IMR-90 (cell line): ENCODE results near the gene VCL. TPM values are rescaled to one million over a fixed set of nuclear protein-coding genes. Genes with fewer than 3 reads are reported as not detected.

ENCODE experiments used
- ATAC-seq: fragments of 200-7000 bp; cut with Tn5 transposase; 2 replicates; pipeline ENCODE4 v1.9.1; 2020; ENCODE audit warnings: low read depth, mild to moderate bottlenecking, moderate library complexity
- BruUV-seq: library from RNA; stranded (reverse); fragments of 400-500 nt; replicated peaks from 2 replicates; lab custom pipeline; 2021; lab: Mats Ljungman, UMichigan
- CTCF ChIA-PET: fragments of 300-600 bp; formaldehyde crosslinking; extraction: SDS; loops from one replicate; lab custom pipeline; 2021; ENCODE audit warnings: antibody characterized with exemption; lab: Yijun Ruan, JAX
- POLR2A ChIA-PET: fragments of 300-600 bp; sonication (Branson Sonifier 250); formaldehyde crosslinking; loops from one replicate; lab custom pipeline; 2022; ENCODE audit warnings: antibody characterized with exemption; ENCODE audit not compliant: unreplicated experiment; lab: Charles Lee
- DNase-seq: peaks from one replicate; pipeline ENCODE4 v3.0.0; 2013
- H2AFZ ChIP-seq: replicated peaks from 2 replicates; pipeline ENCODE3; 2013; ENCODE audit warnings: low read length, mild to moderate bottlenecking; ENCODE audit not compliant: poor library complexity
- H2AK5ac ChIP-seq: 2 replicates; pipeline ENCODE4 v1.6.1; 2013; ENCODE audit warnings: low read depth, low read length, inconsistent platforms
- H2AK9ac ChIP-seq: replicated peaks from 2 replicates; pipeline ENCODE3; 2013; ENCODE audit warnings: mild to moderate bottlenecking, low read depth, low read length, moderate library complexity; ENCODE audit not compliant: poor library complexity
- H2BK120ac ChIP-seq: 2 replicates; pipeline ENCODE4 v1.6.1; 2013; ENCODE audit warnings: low read depth, low read length, inconsistent platforms
- H2BK15ac ChIP-seq: 3 replicates; pipeline ENCODE4 v1.6.1; 2013; ENCODE audit warnings: low read depth, low read length, inconsistent platforms
- H2BK20ac ChIP-seq: 2 replicates; pipeline ENCODE4 v1.6.1; 2013; ENCODE audit warnings: low read depth, mild to moderate bottlenecking, inconsistent platforms, low read length, moderate library complexity
- H2BK5ac ChIP-seq: 2 replicates; pipeline ENCODE4 v1.6.1; 2013; ENCODE audit warnings: mild to moderate bottlenecking, low read depth, low read length, inconsistent platforms; ENCODE audit not compliant: poor library complexity, severe bottlenecking
- H3K14ac ChIP-seq: replicated peaks from 2 replicates; pipeline ENCODE4 v1.6.1; 2013; ENCODE audit warnings: low read depth, low read length, inconsistent platforms
- H3K18ac ChIP-seq: 2 replicates; pipeline ENCODE4 v1.6.1; 2013; ENCODE audit warnings: low read depth, low read length, control low read depth
- H3K23ac ChIP-seq: 2 replicates; pipeline ENCODE4 v1.6.1; 2013; ENCODE audit warnings: low read depth, low read length, inconsistent platforms
- H3K27ac ChIP-seq: 2 replicates; pipeline ENCODE4 v1.5.1; 2013; ENCODE audit warnings: mild to moderate bottlenecking, control low read depth, low read length; ENCODE audit not compliant: insufficient read depth
- H3K27me3 ChIP-seq: 2 replicates; pipeline ENCODE4 v1.6.1; 2013; ENCODE audit warnings: low read length; ENCODE audit not compliant: control insufficient read depth, insufficient read depth
- H3K36me3 ChIP-seq: 2 replicates; pipeline ENCODE4 v1.6.1; 2013; ENCODE audit warnings: low read length, mixed read lengths; ENCODE audit not compliant: control insufficient read depth, insufficient read depth
- H3K4ac ChIP-seq: 2 replicates; pipeline ENCODE4 v1.6.1; 2013; ENCODE audit warnings: low read depth, low read length, inconsistent platforms
- H3K4me1 ChIP-seq: 2 replicates; pipeline ENCODE4 v1.6.1; 2013; ENCODE audit warnings: low read length, mixed read lengths; ENCODE audit not compliant: control insufficient read depth, insufficient read depth
- H3K4me2 ChIP-seq: 2 replicates; pipeline ENCODE4 v1.6.1; 2013; ENCODE audit warnings: low read depth, mild to moderate bottlenecking, control low read depth, low read length, moderate library complexity
- H3K4me3 ChIP-seq: 2 replicates; pipeline ENCODE4 v1.5.1; 2013; ENCODE audit warnings: low read depth, mild to moderate bottlenecking, control low read depth, low read length, moderate library complexity; ENCODE audit not compliant: insufficient read depth
- H3K56ac ChIP-seq: 2 replicates; pipeline ENCODE4 v1.6.1; 2013; ENCODE audit warnings: low read length, inconsistent platforms; ENCODE audit not compliant: insufficient read depth; ENCODE audit errors: extremely low read depth
- H3K79me1 ChIP-seq, 2 experiments: 2 replicates each; pipeline ENCODE4 v1.6.1; 2013; ENCODE audit warnings: low read length in 2 of 2, inconsistent platforms in 1 of 2, low read depth in 1 of 2
- H3K9ac ChIP-seq: 2 replicates; pipeline ENCODE4 v1.6.1; 2013; ENCODE audit warnings: low read depth, low read length, control low read depth
- H3K9me1 ChIP-seq: 2 replicates; pipeline ENCODE4 v1.6.1; 2013; ENCODE audit warnings: low read length, inconsistent platforms; ENCODE audit not compliant: insufficient read depth
- H3K9me3 ChIP-seq: 2 replicates; pipeline ENCODE4 v1.6.1; 2013; ENCODE audit warnings: low read length; ENCODE audit not compliant: control insufficient read depth, insufficient read depth
- H4K20me1 ChIP-seq: 2 replicates; pipeline ENCODE4 v1.6.1; 2013; ENCODE audit warnings: low read length, inconsistent platforms; ENCODE audit not compliant: insufficient read depth
- H4K5ac ChIP-seq: 2 replicates; pipeline ENCODE4 v1.6.1; 2013; ENCODE audit warnings: mild to moderate bottlenecking, low read depth, low read length, control low read depth
- H4K8ac ChIP-seq, 2 experiments: 2 replicates each; pipeline ENCODE4 v1.6.1; 2013; ENCODE audit warnings: low read depth in 2 of 2, low read length in 2 of 2, control low read depth in 1 of 2, inconsistent platforms in 1 of 2
- H4K91ac ChIP-seq: 2 replicates; pipeline ENCODE4 v1.6.1; 2013; ENCODE audit warnings: low read depth, low read length, inconsistent platforms; ENCODE audit not compliant: insufficient read depth
- BHLHE40 ChIP-seq: fragments of 150-350 bp; IDR thresholded peaks from 2 replicates; pipeline ENCODE4 v1.6.1; 2016; ENCODE audit warnings: mild to moderate bottlenecking, low read depth, low read length
- CHD1 ChIP-seq: IDR thresholded peaks from 2 replicates; pipeline ENCODE4 v1.6.1; 2012; ENCODE audit warnings: low read depth, low read length, improper control_type of control experiment
- CTCF ChIP-seq: conservative IDR thresholded peaks from 2 replicates; pipeline ENCODE4 v1.5.1; 2012; ENCODE audit warnings: mild to moderate bottlenecking, low read depth, low read length, improper control_type of control experiment
- FOS ChIP-seq: fragments of 150-350 bp; IDR thresholded peaks from 2 replicates; pipeline ENCODE4 v1.6.1; 2016; ENCODE audit warnings: low read depth, low read length
- MAFK ChIP-seq: IDR thresholded peaks from 2 replicates; pipeline ENCODE4 v1.6.1; 2012; ENCODE audit warnings: low read depth, low read length, improper control_type of control experiment
- MXI1 ChIP-seq: IDR thresholded peaks from 2 replicates; pipeline ENCODE4 v1.6.1; 2012; ENCODE audit warnings: low read depth, mild to moderate bottlenecking, low read length, moderate library complexity, borderline replicate concordance
- NFE2L2 ChIP-seq: fragments of 150-350 bp; IDR thresholded peaks from 2 replicates; pipeline ENCODE4 v1.6.1; 2016; ENCODE audit warnings: low read depth, mild to moderate bottlenecking, low read length
- POLR2A ChIP-seq: IDR thresholded peaks from 2 replicates; pipeline ENCODE4 v1.6.1; 2012; ENCODE audit warnings: mild to moderate bottlenecking, low read depth, low read length
- RAD21 ChIP-seq: IDR thresholded peaks from 2 replicates; pipeline ENCODE4 v1.6.1; 2012; ENCODE audit warnings: low read length, improper control_type of control experiment
- RCOR1 ChIP-seq: IDR thresholded peaks from 2 replicates; pipeline ENCODE4 v1.6.1; 2012; ENCODE audit warnings: mild to moderate bottlenecking, low read length, improper control_type of control experiment; ENCODE audit not compliant: insufficient replicate concordance
- RFX5 ChIP-seq: IDR thresholded peaks from 2 replicates; pipeline ENCODE4 v1.8.0; 2012; ENCODE audit warnings: low read depth, mild to moderate bottlenecking, low read length, moderate library complexity
- SMC3 ChIP-seq: fragments of 150-350 bp; IDR thresholded peaks from 2 replicates; pipeline ENCODE4 v1.6.1; 2016; ENCODE audit warnings: low read depth, mild to moderate bottlenecking, antibody characterized with exemption, low read length, moderate library complexity
- WGBS, 2 experiments: methylation state at CpG; one replicate each; pipeline versions ENCODE4 v1.1.5 to v1.1.7; 2013; ENCODE audit warnings: missing lambda C conversion rate in 2 of 2; ENCODE audit not compliant: insufficient read length in 1 of 2; ENCODE audit errors: extremely low coverage in 2 of 2; 5-methylcytosine and 5-hydroxymethylcytosine counted together
- dilution Hi-C: fragments of 300-500 bp; cut with HindIII; formaldehyde crosslinking; loops from one replicate; pipeline ENCODE4 v1.14.3; 2018; ENCODE audit warnings: low sequenced_read_pairs; ENCODE audit not compliant: unreplicated experiment
- in situ Hi-C: fragments of 300-500 bp; cut with MboI; formaldehyde crosslinking; loops from 3 replicates; pipeline ENCODE4 v1.14.3; 2019; ENCODE audit warnings: low sequenced_read_pairs, inconsistent platforms, mixed read lengths
- intact Hi-C: fragments of 100-400 bp; cut with micrococcal nuclease; formaldehyde crosslinking; loops from 2 replicates; pipeline ENCODE4 v1.10.0; 2022
- polyA plus RNA-seq, 3 experiments: library from polyadenylated mRNA; depleted of rRNA; stranded (reverse); fragments of >200 nt; gene quantifications; 2 replicates each; pipeline ENCODE4 v1.2.3, GENCODE V29; 2012; ENCODE audit warnings: low replicate concordance in 1 of 3
- total RNA-seq: library from RNA; depleted of rRNA; stranded (reverse); fragments of >200 nt; gene quantifications from 2 replicates; pipeline ENCODE4 v1.2.3, GENCODE V29; 2012
- TF ChIP-seq, protein P1 (sequence below): fragments of 150-350 bp; IDR thresholded peaks from 2 replicates; pipeline ENCODE4 v1.6.1; 2017; ENCODE audit warnings: mild to moderate bottlenecking, antibody characterized with exemption, low read length, low read depth

The VCL gene
- total and polyA plus RNA-seq, 2 of the 4 experiments (the other 2 are of a cell fraction): 227 to 283 TPM

DNA sequence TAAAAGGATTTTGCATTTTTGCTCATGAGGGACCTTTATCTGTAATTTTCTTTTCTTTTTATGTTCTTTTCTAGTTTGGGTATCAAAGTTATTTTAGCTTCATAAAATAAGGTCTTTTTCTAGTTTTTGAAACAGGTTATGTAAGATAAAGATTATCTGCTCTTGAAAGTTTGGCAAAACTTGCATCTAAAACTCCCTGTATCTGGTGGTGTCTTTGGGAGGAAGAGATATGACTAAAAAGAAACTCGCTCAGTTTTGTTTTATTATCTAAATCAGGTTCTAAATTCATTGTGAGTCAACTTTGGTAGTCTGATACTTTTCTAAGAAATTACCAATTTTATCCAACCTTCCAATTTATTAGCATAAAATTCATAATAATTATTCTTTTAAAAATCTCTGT is 55.1 kb downstream of the VCL start:
- no TSS peak for BruUV-seq
- no peak overlapping the region for H2BK15ac ChIP-seq
- in situ Hi-C loops (no loop called here), intact Hi-C loops (no loop called here), dilution Hi-C loops (no loop called here)
- H2AK9ac ChIP-seq: no peak overlapping the region
- WGBS, 2 experiments: no CpG with 5 or more reads among the region's 1 CpG
- H3K27ac ChIP-seq: no peak overlapping the region
- no peaks in the 10 kb centered on the region for H3K9me3 ChIP-seq
- H4K91ac ChIP-seq: no peak overlapping the region
- no peak overlapping the region for H2BK120ac ChIP-seq
- no peak overlapping the region for H4K8ac ChIP-seq
- no peak for TF ChIP-seq RAD21
- TF ChIP-seq NFE2L2: no peak
- TF ChIP-seq SMC3: no peak
- no peak for TF ChIP-seq POLR2A
- no peak for TF ChIP-seq MAFK
- TF ChIP-seq MXI1: no peak
- TF ChIP-seq RFX5: no peak
- TF ChIP-seq RCOR1: no peak
- TF ChIP-seq CTCF: no peak
- TF ChIP-seq CHD1: no peak
- no peak for TF ChIP-seq FOS
- TF ChIP-seq BHLHE40: no peak
- TF ChIP-seq, protein P1, sequence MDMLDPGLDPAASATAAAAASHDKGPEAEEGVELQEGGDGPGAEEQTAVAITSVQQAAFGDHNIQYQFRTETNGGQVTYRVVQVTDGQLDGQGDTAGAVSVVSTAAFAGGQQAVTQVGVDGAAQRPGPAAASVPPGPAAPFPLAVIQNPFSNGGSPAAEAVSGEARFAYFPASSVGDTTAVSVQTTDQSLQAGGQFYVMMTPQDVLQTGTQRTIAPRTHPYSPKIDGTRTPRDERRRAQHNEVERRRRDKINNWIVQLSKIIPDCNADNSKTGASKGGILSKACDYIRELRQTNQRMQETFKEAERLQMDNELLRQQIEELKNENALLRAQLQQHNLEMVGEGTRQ: no peak
- no peak overlapping the region for H2AFZ ChIP-seq
- no peak overlapping the region for H3K56ac ChIP-seq
- peaks cover 4% of the 10 kb centered on the region; the same call in 1 of the 2 replicates for H3K36me3 ChIP-seq
- peaks cover 84% of the 10 kb centered on the region for H4K20me1 ChIP-seq
- H3K4ac ChIP-seq: no peak overlapping the region
- CTCF ChIA-PET: no interaction called here
- no peak overlapping the region for H3K23ac ChIP-seq
- no peak overlapping the region for H3K14ac ChIP-seq
- H2BK5ac ChIP-seq: no peak overlapping the region
- H2AK5ac ChIP-seq: no peak overlapping the region
- H3K4me3 ChIP-seq: no peak overlapping the region
- no peak overlapping the region for H3K18ac ChIP-seq
- peaks cover 32% of the 10 kb centered on the region for H3K4me1 ChIP-seq
- no peak overlapping the region for H2BK20ac ChIP-seq
- H3K4me2 ChIP-seq: no peak overlapping the region
- no peak overlapping the region for H4K5ac ChIP-seq
- DNase-seq: no peak
- no peak for ATAC-seq
- H3K9me1 ChIP-seq: peaks cover 28% of the 10 kb centered on the region
- POLR2A ChIA-PET: no interaction called here
- H3K27me3 ChIP-seq: no peaks in the 10 kb centered on the region
- H3K79me1 ChIP-seq: peaks cover 7 to 65% of the 10 kb centered on the region in 2 experiments; a peak in 3 of 4 replicates
- H3K9ac ChIP-seq: no peak overlapping the region
